H1 (cell line): ENCODE results near the gene ENOPH1. TPM values are rescaled to one million over a fixed set of nuclear protein-coding genes. Genes with fewer than 3 reads are reported as not detected.

Source experiments
- CTCF ChIA-PET: fragments of 300-600 bp; sonication (Branson Sonifier 250); formaldehyde crosslinking; loops from one replicate; lab custom pipeline; 2021; ENCODE audit not compliant: partially characterized antibody; lab: Charles Lee
- POLR2A ChIA-PET: fragments of 300-600 bp; sonication (Branson Sonifier 250); formaldehyde crosslinking; loops from one replicate; lab custom pipeline; 2021; ENCODE audit warnings: inconsistent platforms; ENCODE audit not compliant: partially characterized antibody; lab: Charles Lee
- DNase-seq, 2 experiments: peaks; one replicate each; pipeline versions ENCODE4 v3.0.0 to v3.0.0-alpha.2; 2010 to 2022; ENCODE audit warnings: low spot score in 2 of 2, low read depth in 1 of 2, mixed read lengths in 1 of 2
- FAIRE-seq: peaks from 2 replicates; lab custom pipeline; 2011; peaks lifted over from hg19 to GRCh38; lab: Jason Lieb, UNC
- H2AFZ ChIP-seq: 2 replicates; pipeline ENCODE4 v1.8.1; 2012; ENCODE audit warnings: low read length, inconsistent platforms
- H2AK5ac ChIP-seq: 2 replicates; pipeline ENCODE4 v1.6.1; 2013; ENCODE audit warnings: low read depth, low read length
- H2BK120ac ChIP-seq: replicated peaks from 2 replicates; pipeline ENCODE3; 2013; ENCODE audit warnings: low read depth, low read length, inconsistent platforms
- H2BK12ac ChIP-seq: 2 replicates; pipeline ENCODE4 v1.6.1; 2013; ENCODE audit warnings: low read depth, low read length
- H2BK15ac ChIP-seq: 2 replicates; pipeline ENCODE4 v1.6.1; 2013; ENCODE audit warnings: low read length
- H2BK20ac ChIP-seq: 2 replicates; pipeline ENCODE4 v1.6.1; 2013; ENCODE audit warnings: low read length
- H2BK5ac ChIP-seq: 2 replicates; pipeline ENCODE4 v1.6.1; 2013; ENCODE audit warnings: low read depth, low read length
- H3K14ac ChIP-seq: 2 replicates; pipeline ENCODE4 v1.6.1; 2013; ENCODE audit warnings: inconsistent platforms; ENCODE audit not compliant: insufficient read length
- H3K18ac ChIP-seq: 2 replicates; pipeline ENCODE4 v1.6.1; 2013; ENCODE audit warnings: low read length; ENCODE audit errors: extremely low read depth
- H3K23ac ChIP-seq: 2 replicates; pipeline ENCODE4 v1.6.1; 2013; ENCODE audit warnings: inconsistent platforms; ENCODE audit not compliant: insufficient read length
- H3K23me2 ChIP-seq: 2 replicates; pipeline ENCODE4 v1.6.1; 2013; ENCODE audit warnings: low read depth, low read length
- H3K27ac ChIP-seq: 2 replicates; pipeline ENCODE4 v1.6.1; 2011; ENCODE audit warnings: low read depth, low read length, inconsistent platforms
- H3K27me3 ChIP-seq, 4 experiments: replicated peaks in 1 of 4; 1 replicate in 1 of 4; 2 replicates in 3 of 4; pipeline versions ENCODE4 v1.6.1 to v1.8.1; 2011 to 2013; ENCODE audit warnings: low read length in 3 of 4, mild to moderate bottlenecking in 3 of 4, inconsistent platforms in 2 of 4, mixed read lengths in 2 of 4, moderate library complexity in 1 of 4; ENCODE audit not compliant: control insufficient read depth in 3 of 4, insufficient read depth in 3 of 4; ENCODE audit errors: extremely low read depth in 1 of 4
- H3K36me3 ChIP-seq, 4 experiments: 2 replicates each; pipeline versions ENCODE4 v1.6.1 to v1.8.1; 2011 to 2013; ENCODE audit warnings: mild to moderate bottlenecking in 4 of 4, low read length in 3 of 4, moderate library complexity in 2 of 4, control low read depth in 1 of 4, inconsistent platforms in 1 of 4; ENCODE audit not compliant: insufficient read depth in 4 of 4, control insufficient read depth in 2 of 4
- H3K4ac ChIP-seq: replicated peaks from 2 replicates; pipeline ENCODE3; 2013; ENCODE audit warnings: low read length, low read depth, mixed read lengths, inconsistent platforms; ENCODE audit not compliant: insufficient read length
- H3K4me1 ChIP-seq, 4 experiments: replicated peaks in 1 of 4; 1 replicate in 1 of 4; 2 replicates in 3 of 4; pipeline versions ENCODE4 v1.6.1 to v1.8.1; 2011 to 2013; ENCODE audit warnings: low read length in 3 of 4, inconsistent platforms in 2 of 4, mixed read lengths in 1 of 4; ENCODE audit not compliant: insufficient read depth in 4 of 4, control insufficient read depth in 3 of 4
- H3K4me2 ChIP-seq, 2 experiments: 2 replicates each; pipeline versions ENCODE4 v1.6.1 to v1.8.1; 2011 to 2013; ENCODE audit warnings: low read depth in 2 of 2, low read length in 2 of 2, control low read depth in 1 of 2, inconsistent platforms in 1 of 2, mild to moderate bottlenecking in 1 of 2; ENCODE audit not compliant: insufficient read depth in 1 of 2
- H3K4me3 ChIP-seq, 4 experiments: fragments of 200-600, 300-600 bp in 1 of 4; sonication (generic), shearing (Covaris generic), sonication (Bioruptor Twin) in 1 of 4; 2 replicates each; pipeline versions ENCODE4 v1.5.1 to v1.8.1; 2011 to 2016; ENCODE audit warnings: low read length in 4 of 4, low read depth in 3 of 4, control low read depth in 2 of 4, inconsistent platforms in 2 of 4, mild to moderate bottlenecking in 2 of 4, mixed read lengths in 1 of 4, moderate library complexity in 1 of 4; ENCODE audit not compliant: insufficient read depth in 2 of 4; ENCODE audit errors: extremely low read depth in 1 of 4
- H3K56ac ChIP-seq: replicated peaks from 2 replicates; pipeline ENCODE3; 2013; ENCODE audit warnings: low read depth, mild to moderate bottlenecking, mixed read lengths, low read length, inconsistent platforms; ENCODE audit not compliant: insufficient read length
- H3K79me1 ChIP-seq: 2 replicates; pipeline ENCODE4 v1.6.1; 2013; ENCODE audit warnings: low read depth, low read length, control low read depth
- H3K79me2 ChIP-seq, 2 experiments: 2 replicates each; pipeline versions ENCODE4 v1.6.1 to v1.8.1; 2012 to 2013; ENCODE audit warnings: low read length in 2 of 2, mild to moderate bottlenecking in 2 of 2, inconsistent platforms in 1 of 2; ENCODE audit not compliant: insufficient read depth in 2 of 2, control insufficient read depth in 1 of 2
- H3K9ac ChIP-seq, 4 experiments: replicated peaks in 1 of 4; 1 replicate in 1 of 4; 2 replicates in 3 of 4; pipeline versions ENCODE4 v1.6.1 to v1.8.1; 2011 to 2013; ENCODE audit warnings: low read depth in 3 of 4, low read length in 3 of 4, control low read depth in 2 of 4, mild to moderate bottlenecking in 2 of 4, moderate library complexity in 2 of 4, inconsistent platforms in 1 of 4; ENCODE audit errors: extremely low read depth in 1 of 4
- H3K9me3 ChIP-seq, 2 experiments: 2 replicates each; pipeline versions ENCODE4 v1.6.1 to v1.8.1; 2012 to 2013; ENCODE audit warnings: mild to moderate bottlenecking in 2 of 2, moderate library complexity in 2 of 2, control low read depth in 1 of 2, inconsistent platforms in 1 of 2, low read depth in 1 of 2, low read length in 1 of 2, mixed read lengths in 1 of 2; ENCODE audit not compliant: insufficient read depth in 2 of 2
- H4K20me1 ChIP-seq, 2 experiments: replicated peaks in 1 of 2; 2 replicates each; pipeline versions ENCODE3 to v1.8.1; 2011 to 2013; ENCODE audit warnings: inconsistent platforms in 2 of 2, low read length in 2 of 2, mild to moderate bottlenecking in 1 of 2; ENCODE audit not compliant: insufficient read depth in 2 of 2, control insufficient read depth in 1 of 2
- H4K5ac ChIP-seq: 2 replicates; pipeline ENCODE4 v1.6.1; 2013; ENCODE audit warnings: low read length, low read depth, mixed read lengths, inconsistent platforms; ENCODE audit not compliant: insufficient read length
- H4K8ac ChIP-seq: 2 replicates; pipeline ENCODE4 v1.8.0; 2013; ENCODE audit warnings: mild to moderate bottlenecking, moderate library complexity, low read length, inconsistent platforms; ENCODE audit not compliant: insufficient read depth; ENCODE audit errors: extremely low read depth
- H4K91ac ChIP-seq: replicated peaks from 2 replicates; pipeline ENCODE3; 2013; ENCODE audit warnings: low read length, mixed read lengths, inconsistent platforms; ENCODE audit not compliant: insufficient read length
- HDAC2 ChIP-seq, 2 experiments: fragments of 300-600 bp in 1 of 2; sonication (generic) in 1 of 2; IDR thresholded peaks; 2 replicates each; pipeline ENCODE4 v1.6.1; 2011 to 2012; ENCODE audit warnings: low read depth in 2 of 2, low read length in 2 of 2, mild to moderate bottlenecking in 2 of 2, moderate library complexity in 2 of 2, borderline replicate concordance in 1 of 2, inconsistent platforms in 1 of 2
- NRF1 ChIP-seq: IDR thresholded peaks from 2 replicates; pipeline ENCODE4 v1.6.1; 2011; ENCODE audit warnings: mild to moderate bottlenecking, low read depth, low read length, improper control_type of control experiment
- WGBS, 2 experiments: shearing (Covaris generic) in 1 of 2; methylation state at CpG; one replicate each; pipeline versions ENCODE4 v1.1.6 to v1.1.7; 2013 to 2015; ENCODE audit warnings: low lambda C conversion rate in 2 of 2, mixed read lengths in 2 of 2, inconsistent platforms in 1 of 2, low coverage in 1 of 2, missing lambda C conversion rate in 1 of 2; ENCODE audit not compliant: insufficient replicate concordance in 2 of 2, insufficient coverage in 1 of 2, insufficient read length in 1 of 2; ENCODE audit errors: extremely low coverage in 1 of 2, missing lambda C conversion rate in 1 of 2; 5-methylcytosine and 5-hydroxymethylcytosine counted together
- polyA plus RNA-seq, 7 experiments: library from polyadenylated mRNA; depleted of rRNA in 3 of 7; stranded (reverse) in 5 of 7; unstranded in 2 of 7; fragments of >200 nt in 5 of 7; fragments of 200-250 nt in 2 of 7; gene quantifications; 1 replicate in 5 of 7; 2 replicates in 1 of 7; 4 replicates in 1 of 7; pipeline versions ENCODE4 v1.2.1 to v1.2.3, GENCODE V29; 2011 to 2013; ENCODE audit warnings: missing spikeins in 2 of 7, mixed read lengths in 2 of 7
- total RNA-seq: library from RNA; stranded (reverse); fragmentation: NEBNext Ultra II Directional; extraction: Animal tissue kit (Norgen Biotek cat#: 25700); gene quantifications from 2 replicates; pipeline ENCODE4 v1.2.1, GENCODE V29; 2021

The ENOPH1 gene
- total and polyA plus RNA-seq, 2 of the 8 experiments (the other 6 are each of a cell fraction or from before 2014, with no cell fraction given): 25.1 to 89.3 TPM

DNA sequence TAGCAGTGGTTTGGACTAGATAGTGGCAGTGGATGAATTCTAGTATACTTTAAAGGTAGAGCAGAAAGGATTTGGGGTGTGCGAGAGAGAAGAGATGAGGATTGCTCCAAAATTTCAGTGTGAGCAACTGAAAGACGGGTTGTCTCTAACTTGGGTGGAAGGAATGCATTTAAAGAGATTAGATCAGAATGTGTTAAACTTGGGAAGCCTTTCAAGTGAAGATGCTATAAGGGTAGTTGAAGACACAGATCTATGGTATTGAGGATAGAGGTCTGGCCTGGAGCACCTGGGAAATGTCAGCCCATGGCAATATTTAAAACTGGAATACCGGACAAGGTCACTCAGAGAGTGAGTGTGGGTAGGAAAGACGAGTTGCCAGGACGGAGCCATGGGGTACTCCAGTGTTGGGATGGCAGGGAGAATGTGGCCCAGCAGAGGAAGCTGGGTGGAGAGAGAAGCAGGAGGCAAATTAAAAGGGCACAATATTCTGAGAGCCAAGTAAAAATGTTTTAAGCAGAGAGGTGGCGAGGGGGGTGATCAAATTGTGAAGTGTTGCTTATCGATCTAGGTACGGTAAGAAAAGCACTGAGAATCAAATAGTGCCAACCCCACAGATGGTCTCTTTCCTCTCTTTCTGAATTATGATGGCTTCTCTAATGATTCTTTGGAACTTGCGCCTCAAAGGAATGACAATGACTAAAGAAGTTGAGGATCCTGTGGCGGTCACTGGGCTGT is 50.5 kb downstream of the ENOPH1 start:
- POLR2A ChIA-PET: interaction anchor here (1.4 to 1.7 kb wide), 2 partner anchors 9 to 16 kb away, joined by 3 to 7 read pairs; no protein-coding TSS in a partner anchor
- Histone ChIP-seq H3K4me3 (no peak overlapping the region), H2BK20ac (no peak overlapping the region), H3K9ac (no peak overlapping the region), H4K5ac (no peak overlapping the region), H3K23ac (no peak overlapping the region), H3K23me2 (no peaks in the 10 kb centered on the region), H3K4me1 (no peaks in the 10 kb centered on the region), H3K27ac (no peak overlapping the region), H3K79me1 (no peaks in the 10 kb centered on the region), H2BK15ac (no peak overlapping the region), H3K4ac (no peak overlapping the region), H2BK12ac (no peak overlapping the region), H3K4me2 (no peak overlapping the region), H3K36me3 (no peaks in the 10 kb centered on the region), H4K91ac (no peak overlapping the region), H3K56ac (no peak overlapping the region), H3K14ac (no peak overlapping the region), H2AK5ac (no peak overlapping the region), H3K79me2 (no peaks in the 10 kb centered on the region), H3K27me3 (no peaks in the 10 kb centered on the region), H4K20me1 (no peaks in the 10 kb centered on the region), H2BK120ac (no peak overlapping the region), H4K8ac (no peak overlapping the region), H3K18ac (no peak overlapping the region), H3K9me3 (peaks cover 0 to 3% of the 10 kb centered on the region in 2 experiments; a peak in 1 of 4 replicates), H2BK5ac (no peak overlapping the region), H2AFZ (no peak overlapping the region)
- WGBS, 2 experiments: 94% methylated on average over 10 of the region's 10 CpGs; no CpG with 5 or more reads in 1 of the 2 experiments
- FAIRE-seq (no peak), DNase-seq (no peak)
- CTCF ChIA-PET: interaction anchor here (0.9 to 1.2 kb wide), 3 partner anchors 8 to 258 kb away, joined by 3 to 4 read pairs (median 3); no protein-coding TSS in a partner anchor
- TF ChIP-seq NRF1 (no peak), HDAC2 (IDR thresholded peaks at IDR 0.05; ENCODE audit: borderline replicate concordance in 1 of 2, low read depth in 2 of 2, low read length in 2 of 2) (no peak)
